ENCODE data around the gene PRIMPOL.

PRIMPOL gene

DNA sequence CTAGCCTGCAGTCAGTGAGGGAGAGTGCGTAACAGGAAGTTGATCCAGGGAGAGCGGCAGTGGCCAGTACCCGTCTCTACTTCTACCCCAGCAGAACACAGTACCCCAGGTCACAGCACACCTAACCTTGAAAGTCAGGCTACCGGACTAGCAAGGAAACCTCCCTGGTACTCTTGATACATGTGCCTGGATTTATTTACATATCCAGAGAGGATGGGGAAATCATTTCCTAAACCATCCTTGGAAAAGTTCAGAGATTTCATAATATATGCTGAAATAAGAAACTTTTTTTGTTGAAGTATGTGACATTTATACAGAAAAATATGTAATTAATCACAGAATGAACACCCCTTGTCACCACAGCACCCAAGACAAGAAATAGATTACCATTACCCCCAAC is 24.5 kb downstream of the PRIMPOL start:
- no peaks in the 10 kb centered on the region for H3K9me3 ChIP-seq (ENCODE audit: low read length)
- no peaks in the 10 kb centered on the region for H3K4me1 ChIP-seq (ENCODE audit: insufficient read depth, low read length, severe bottlenecking)
- no peak overlapping the region for H3K9ac ChIP-seq (ENCODE audit: low read length)
- no peaks in the 10 kb centered on the region for H4K20me1 ChIP-seq (ENCODE audit: insufficient read depth, low read length)
- H3K4me2 ChIP-seq (ENCODE audit: low read length) = no peak overlapping the region
- no peak overlapping the region for H3K4me3 ChIP-seq (ENCODE audit: low read depth, low read length, poor library complexity, severe bottlenecking)
- H3K9me2 ChIP-seq (ENCODE audit: low read depth, low read length) = no peaks in the 10 kb centered on the region
- no peak overlapping the region for H2AFZ ChIP-seq (ENCODE audit: low read length)
- peaks cover 25% of the 10 kb centered on the region for H3K36me3 ChIP-seq (ENCODE audit: insufficient read depth, low read length)
- no peaks in the 10 kb centered on the region for H3F3A ChIP-seq (ENCODE audit: insufficient read depth, low read length)
- TF ChIP-seq, protein P1, sequence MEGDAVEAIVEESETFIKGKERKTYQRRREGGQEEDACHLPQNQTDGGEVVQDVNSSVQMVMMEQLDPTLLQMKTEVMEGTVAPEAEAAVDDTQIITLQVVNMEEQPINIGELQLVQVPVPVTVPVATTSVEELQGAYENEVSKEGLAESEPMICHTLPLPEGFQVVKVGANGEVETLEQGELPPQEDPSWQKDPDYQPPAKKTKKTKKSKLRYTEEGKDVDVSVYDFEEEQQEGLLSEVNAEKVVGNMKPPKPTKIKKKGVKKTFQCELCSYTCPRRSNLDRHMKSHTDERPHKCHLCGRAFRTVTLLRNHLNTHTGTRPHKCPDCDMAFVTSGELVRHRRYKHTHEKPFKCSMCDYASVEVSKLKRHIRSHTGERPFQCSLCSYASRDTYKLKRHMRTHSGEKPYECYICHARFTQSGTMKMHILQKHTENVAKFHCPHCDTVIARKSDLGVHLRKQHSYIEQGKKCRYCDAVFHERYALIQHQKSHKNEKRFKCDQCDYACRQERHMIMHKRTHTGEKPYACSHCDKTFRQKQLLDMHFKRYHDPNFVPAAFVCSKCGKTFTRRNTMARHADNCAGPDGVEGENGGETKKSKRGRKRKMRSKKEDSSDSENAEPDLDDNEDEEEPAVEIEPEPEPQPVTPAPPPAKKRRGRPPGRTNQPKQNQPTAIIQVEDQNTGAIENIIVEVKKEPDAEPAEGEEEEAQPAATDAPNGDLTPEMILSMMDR (IDR thresholded peaks at IDR 0.05; ENCODE audit: low read length) = no peak
- no peak for TF ChIP-seq EZH2 (IDR thresholded peaks at IDR 0.05; ENCODE audit: borderline replicate concordance, low read length)
- no peak overlapping the region for H3K27ac ChIP-seq (ENCODE audit: low read depth, low read length, poor library complexity, severe bottlenecking)
- H3K79me2 ChIP-seq (ENCODE audit: insufficient read depth, low read length) = no peaks in the 10 kb centered on the region
- no peaks in the 10 kb centered on the region for H3K27me3 ChIP-seq (ENCODE audit: insufficient read depth, low read length)

DNA sequence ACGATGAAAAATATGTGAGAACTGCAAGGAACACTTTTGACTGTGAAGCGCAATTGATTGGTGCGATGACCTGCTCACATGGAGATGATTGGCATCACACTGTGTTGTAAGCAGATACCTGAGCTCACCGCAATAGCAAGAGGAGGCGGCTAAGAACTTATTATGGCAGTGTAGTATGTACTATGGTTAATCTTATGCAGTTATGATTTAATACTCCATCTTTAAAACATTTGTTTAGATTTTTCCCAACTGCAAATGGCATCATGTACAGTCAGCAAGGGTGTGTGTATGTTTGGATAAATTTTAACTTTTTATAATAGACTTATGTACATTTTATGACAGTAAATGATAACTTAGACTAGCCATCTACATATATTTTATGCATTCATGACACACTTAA is 25.5 kb downstream of the PRIMPOL start:
- H3K27me3 ChIP-seq (ENCODE audit: insufficient read depth, low read length) = no peaks in the 10 kb centered on the region
- no peak overlapping the region for H3K27ac ChIP-seq (ENCODE audit: low read depth, low read length, poor library complexity, severe bottlenecking)
- peaks cover 22% of the 10 kb centered on the region for H3K36me3 ChIP-seq (ENCODE audit: insufficient read depth, low read length)
- TF ChIP-seq EZH2 (IDR thresholded peaks at IDR 0.05; ENCODE audit: borderline replicate concordance, low read length) = no peak
- TF ChIP-seq, protein P1 (IDR thresholded peaks at IDR 0.05; ENCODE audit: low read length) = no peak
- H2AFZ ChIP-seq (ENCODE audit: low read length) = no peak overlapping the region
- no peaks in the 10 kb centered on the region for H3K4me1 ChIP-seq (ENCODE audit: insufficient read depth, low read length, severe bottlenecking)
- H3K9me2 ChIP-seq (ENCODE audit: low read depth, low read length) = no peaks in the 10 kb centered on the region
- H4K20me1 ChIP-seq (ENCODE audit: insufficient read depth, low read length) = no peaks in the 10 kb centered on the region
- H3K4me2 ChIP-seq (ENCODE audit: low read length) = no peak overlapping the region
- H3K4me3 ChIP-seq (ENCODE audit: low read depth, low read length, poor library complexity, severe bottlenecking) = no peak overlapping the region
- H3K79me2 ChIP-seq (ENCODE audit: insufficient read depth, low read length) = no peaks in the 10 kb centered on the region
- H3K9me3 ChIP-seq (ENCODE audit: low read length) = no peaks in the 10 kb centered on the region
- no peak overlapping the region for H3K9ac ChIP-seq (ENCODE audit: low read length)
- no peaks in the 10 kb centered on the region for H3F3A ChIP-seq (ENCODE audit: insufficient read depth, low read length)

DNA sequence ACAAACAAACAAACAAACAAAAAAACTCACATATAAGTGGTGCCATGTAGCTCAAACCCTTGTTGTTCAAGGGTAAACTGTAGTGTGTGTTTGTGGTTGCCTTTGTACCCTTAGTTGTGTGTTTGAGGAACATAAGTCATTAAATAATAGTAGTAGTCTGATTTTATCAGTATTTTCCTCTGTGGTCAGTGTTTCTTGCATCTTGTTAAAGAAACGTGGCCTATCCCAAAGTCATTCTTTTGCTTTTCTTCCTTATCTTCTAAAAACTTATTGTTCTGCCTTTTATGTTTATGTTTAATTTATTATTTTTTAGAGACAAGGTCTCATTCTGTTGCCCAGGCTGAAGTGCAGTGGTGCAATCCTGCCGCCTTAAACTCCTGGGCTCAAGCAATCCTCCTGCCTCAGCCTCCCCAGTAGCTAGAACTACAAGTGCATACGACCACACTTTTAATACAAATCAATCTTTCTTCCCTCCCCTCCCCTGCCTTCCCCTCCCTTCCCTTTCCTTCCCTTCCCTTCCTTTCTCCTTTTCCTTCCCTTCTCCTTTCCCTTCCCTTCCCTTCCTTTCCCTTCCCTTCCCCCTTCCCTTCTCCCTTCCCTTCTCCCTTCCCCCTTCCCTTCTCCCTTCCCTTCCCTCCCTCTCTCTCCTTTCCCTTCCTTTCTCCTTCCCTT is 26.4 kb downstream of the PRIMPOL start:
- H3F3A ChIP-seq (ENCODE audit: insufficient read depth, low read length) = no peaks in the 10 kb centered on the region
- H3K9ac ChIP-seq (ENCODE audit: low read length) = no peak overlapping the region
- H4K20me1 ChIP-seq (ENCODE audit: insufficient read depth, low read length) = no peaks in the 10 kb centered on the region
- no peaks in the 10 kb centered on the region for H3K27me3 ChIP-seq (ENCODE audit: insufficient read depth, low read length)
- no peak overlapping the region for H2AFZ ChIP-seq (ENCODE audit: low read length)
- H3K36me3 ChIP-seq (ENCODE audit: insufficient read depth, low read length) = peaks cover 22% of the 10 kb centered on the region
- no peaks in the 10 kb centered on the region for H3K9me2 ChIP-seq (ENCODE audit: low read depth, low read length)
- H3K4me1 ChIP-seq (ENCODE audit: insufficient read depth, low read length, severe bottlenecking) = no peaks in the 10 kb centered on the region
- H3K79me2 ChIP-seq (ENCODE audit: insufficient read depth, low read length) = no peaks in the 10 kb centered on the region
- H3K9me3 ChIP-seq (ENCODE audit: low read length) = no peaks in the 10 kb centered on the region
- no peak overlapping the region for H3K27ac ChIP-seq (ENCODE audit: low read depth, low read length, poor library complexity, severe bottlenecking)
- H3K4me3 ChIP-seq (ENCODE audit: low read depth, low read length, poor library complexity, severe bottlenecking) = no peak overlapping the region
- TF ChIP-seq EZH2 (IDR thresholded peaks at IDR 0.05; ENCODE audit: borderline replicate concordance, low read length) = no peak
- TF ChIP-seq, protein P1 (IDR thresholded peaks at IDR 0.05; ENCODE audit: low read length) = no peak
- H3K4me2 ChIP-seq (ENCODE audit: low read length) = no peak overlapping the region

All from OCI-LY1 (cell line).